ENCODE results near the gene DDX23.

DNA sequence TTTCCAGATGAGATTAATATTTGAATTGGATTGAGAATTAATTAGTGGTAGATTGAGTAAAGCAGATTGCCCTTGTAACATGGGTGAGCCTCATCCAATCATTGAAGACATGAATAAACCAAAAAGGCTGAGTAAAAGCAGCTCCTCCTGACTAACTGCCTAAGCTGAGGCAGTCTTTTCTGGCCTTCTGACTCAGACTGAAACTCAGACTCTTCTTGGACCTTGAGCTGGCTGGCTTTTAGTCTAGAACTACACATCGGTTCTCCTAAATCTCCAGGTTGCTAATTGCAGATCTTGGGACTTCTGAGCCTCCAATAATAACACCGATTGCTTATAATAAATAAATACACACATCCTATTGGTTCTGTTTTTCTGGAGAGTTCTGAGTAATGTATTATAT, 49.3 kb upstream of the DDX23 start:
- no peak for TF ChIP-seq CTCF (IDR thresholded peaks at IDR 0.05)
- no peak for TF ChIP-seq POLR2A (IDR thresholded peaks at IDR 0.05)
- TF ChIP-seq EP300 (IDR thresholded peaks at IDR 0.05): no peak
